Measurements from ENCODE around the gene R3HCC1L.

Gene R3HCC1L

DNA sequence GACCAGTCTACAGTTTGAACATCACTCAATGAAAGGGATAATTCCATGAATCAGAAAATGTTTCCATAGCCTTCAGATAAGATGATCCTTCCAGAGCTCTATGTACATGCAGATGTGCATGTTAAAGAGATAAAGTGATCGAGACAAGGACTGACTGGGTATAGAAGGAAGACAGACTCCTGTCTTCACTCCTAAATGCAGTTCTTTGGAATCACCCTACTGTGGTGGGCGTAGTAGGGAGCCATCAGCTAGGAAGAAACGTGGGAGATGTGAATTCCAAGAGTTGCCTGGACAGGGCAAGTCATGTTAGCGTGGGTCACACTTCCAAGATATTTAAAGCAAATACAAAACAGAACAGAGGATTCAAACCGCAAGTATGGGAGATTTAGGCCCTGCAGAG is 109.7 kb downstream of the R3HCC1L start:
- no peak overlapping the region for H3K4me2 ChIP-seq (ENCODE audit: low read depth, low read length, poor library complexity, severe bottlenecking)
- H3K4me3 ChIP-seq (ENCODE audit: insufficient read depth, low read length, poor library complexity, severe bottlenecking): no peak overlapping the region
- H3K36me3 ChIP-seq (ENCODE audit: low read length): peaks cover 44% of the 10 kb centered on the region
- no peaks in the 10 kb centered on the region for H3K79me2 ChIP-seq (ENCODE audit: insufficient read depth, low read length)
- TF ChIP-seq, protein P1, sequence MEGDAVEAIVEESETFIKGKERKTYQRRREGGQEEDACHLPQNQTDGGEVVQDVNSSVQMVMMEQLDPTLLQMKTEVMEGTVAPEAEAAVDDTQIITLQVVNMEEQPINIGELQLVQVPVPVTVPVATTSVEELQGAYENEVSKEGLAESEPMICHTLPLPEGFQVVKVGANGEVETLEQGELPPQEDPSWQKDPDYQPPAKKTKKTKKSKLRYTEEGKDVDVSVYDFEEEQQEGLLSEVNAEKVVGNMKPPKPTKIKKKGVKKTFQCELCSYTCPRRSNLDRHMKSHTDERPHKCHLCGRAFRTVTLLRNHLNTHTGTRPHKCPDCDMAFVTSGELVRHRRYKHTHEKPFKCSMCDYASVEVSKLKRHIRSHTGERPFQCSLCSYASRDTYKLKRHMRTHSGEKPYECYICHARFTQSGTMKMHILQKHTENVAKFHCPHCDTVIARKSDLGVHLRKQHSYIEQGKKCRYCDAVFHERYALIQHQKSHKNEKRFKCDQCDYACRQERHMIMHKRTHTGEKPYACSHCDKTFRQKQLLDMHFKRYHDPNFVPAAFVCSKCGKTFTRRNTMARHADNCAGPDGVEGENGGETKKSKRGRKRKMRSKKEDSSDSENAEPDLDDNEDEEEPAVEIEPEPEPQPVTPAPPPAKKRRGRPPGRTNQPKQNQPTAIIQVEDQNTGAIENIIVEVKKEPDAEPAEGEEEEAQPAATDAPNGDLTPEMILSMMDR (IDR thresholded peaks at IDR 0.05; ENCODE audit: insufficient read depth, low read length, poor library complexity, severe bottlenecking): no peak
- TF ChIP-seq EZH2phosphoT487 (conservative IDR thresholded peaks at IDR 0.05; ENCODE audit: low read length): no peak
- H3K27me3 ChIP-seq (ENCODE audit: low read length): no peaks in the 10 kb centered on the region
- H4K20me1 ChIP-seq (ENCODE audit: low read depth, low read length): no peaks in the 10 kb centered on the region
- no peaks in the 10 kb centered on the region for H3K9me3 ChIP-seq (ENCODE audit: insufficient read depth, low read length)
- H3K27ac ChIP-seq (ENCODE audit: low read depth, low read length): no peak overlapping the region
- no peaks in the 10 kb centered on the region for H3K9me2 ChIP-seq (replicated peaks; ENCODE audit: insufficient read depth, low read length)
- H2AFZ ChIP-seq (ENCODE audit: low read depth, low read length, severe bottlenecking): no peak overlapping the region
- H3K9ac ChIP-seq (ENCODE audit: low read length): no peak overlapping the region
- no peaks in the 10 kb centered on the region; the same call in 1 of the 2 replicates for H3F3A ChIP-seq (ENCODE audit: insufficient read depth)

DNA sequence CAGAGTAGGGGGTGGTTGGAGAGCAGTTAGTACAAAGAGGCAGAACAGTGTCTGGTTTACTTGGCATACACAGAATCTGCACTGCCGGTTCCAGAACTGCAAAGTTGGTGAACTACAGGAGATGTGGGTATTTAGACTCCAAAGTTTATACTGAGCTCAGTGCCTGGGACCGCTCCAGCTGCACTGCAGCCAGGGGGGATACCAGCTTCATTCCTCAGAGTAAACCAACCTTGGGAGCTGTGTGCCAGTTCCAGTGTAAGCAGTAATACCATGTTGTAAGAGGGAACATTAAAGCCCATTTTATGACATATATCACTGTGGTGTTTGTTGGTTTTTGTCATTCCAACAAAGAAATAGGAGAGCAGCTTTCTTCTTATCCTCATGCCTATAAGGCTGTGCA is 110.1 kb downstream of the R3HCC1L start:
- no peak overlapping the region for H3K9ac ChIP-seq (ENCODE audit: low read length)
- H3K9me3 ChIP-seq (ENCODE audit: insufficient read depth, low read length): no peaks in the 10 kb centered on the region
- no peaks in the 10 kb centered on the region for H4K20me1 ChIP-seq (ENCODE audit: low read depth, low read length)
- H2AFZ ChIP-seq (ENCODE audit: low read depth, low read length, severe bottlenecking): no peak overlapping the region
- H3K4me3 ChIP-seq (ENCODE audit: insufficient read depth, low read length, poor library complexity, severe bottlenecking): no peak overlapping the region
- no peak overlapping the region for H3K27ac ChIP-seq (ENCODE audit: low read depth, low read length)
- TF ChIP-seq EZH2phosphoT487 (conservative IDR thresholded peaks at IDR 0.05; ENCODE audit: low read length): no peak
- TF ChIP-seq, protein P1 (IDR thresholded peaks at IDR 0.05; ENCODE audit: insufficient read depth, low read length, poor library complexity, severe bottlenecking): no peak
- H3K36me3 ChIP-seq (ENCODE audit: low read length): peaks cover 44% of the 10 kb centered on the region
- H3K4me2 ChIP-seq (ENCODE audit: low read depth, low read length, poor library complexity, severe bottlenecking): no peak overlapping the region
- no peaks in the 10 kb centered on the region; the same call in 1 of the 2 replicates for H3F3A ChIP-seq (ENCODE audit: insufficient read depth)
- H3K27me3 ChIP-seq (ENCODE audit: low read length): no peaks in the 10 kb centered on the region
- H3K9me2 ChIP-seq (replicated peaks; ENCODE audit: insufficient read depth, low read length): no peaks in the 10 kb centered on the region
- H3K79me2 ChIP-seq (ENCODE audit: insufficient read depth, low read length): no peaks in the 10 kb centered on the region

DNA sequence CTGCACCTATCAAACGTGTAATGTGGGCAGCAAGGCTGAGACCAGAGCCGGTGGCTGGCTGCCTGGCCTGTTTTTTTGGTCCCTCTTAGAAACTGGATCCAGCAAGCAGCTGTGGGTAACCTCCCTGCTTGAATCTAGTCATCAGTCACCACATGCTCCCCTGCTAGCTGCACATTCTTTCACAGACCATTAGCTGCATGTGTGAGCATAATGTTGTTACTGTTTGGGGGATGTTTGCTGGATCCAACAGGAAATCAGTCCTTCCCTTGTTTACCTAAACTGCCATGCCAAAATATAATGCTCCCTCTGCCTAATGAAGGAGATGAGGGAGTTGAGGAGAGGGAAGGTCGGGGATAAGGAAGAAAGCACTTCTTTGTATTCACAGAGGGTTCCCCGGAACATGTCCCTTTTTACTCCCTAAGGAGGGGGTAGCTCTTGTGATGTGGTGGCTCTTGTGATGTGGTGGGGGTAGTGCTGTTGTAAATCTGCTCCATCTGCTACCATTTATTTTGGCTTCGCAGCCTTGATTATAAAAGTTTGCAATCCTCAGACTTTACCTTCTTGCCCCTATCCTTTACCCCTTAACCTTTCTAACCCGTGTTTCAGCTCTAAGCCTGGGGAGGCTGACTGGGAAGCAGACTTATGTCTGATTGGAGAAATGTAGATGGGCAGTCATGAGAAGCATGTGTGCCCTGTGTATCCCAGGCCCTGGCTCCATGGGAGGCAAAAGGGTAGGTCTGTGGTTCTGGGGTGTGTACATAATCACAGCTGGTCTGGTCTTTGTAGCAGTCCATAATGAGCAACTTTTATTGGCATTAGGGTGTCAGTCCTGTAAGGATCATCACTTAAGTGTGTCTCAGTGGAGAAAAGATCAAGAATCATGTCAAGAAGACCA is 112.7 kb downstream of the R3HCC1L start:
- Histone ChIP-seq H3K9ac (ENCODE audit: low read length) (no peak overlapping the region), H3K4me3 (ENCODE audit: insufficient read depth, low read length, poor library complexity, severe bottlenecking) (no peak overlapping the region), H3K36me3 (ENCODE audit: low read length) (peaks cover 33% of the 10 kb centered on the region), H3F3A (ENCODE audit: insufficient read depth) (no peaks in the 10 kb centered on the region), H3K9me2 (replicated peaks; ENCODE audit: insufficient read depth, low read length) (no peaks in the 10 kb centered on the region), H3K9me3 (ENCODE audit: insufficient read depth, low read length) (no peaks in the 10 kb centered on the region), H4K20me1 (ENCODE audit: low read depth, low read length) (no peaks in the 10 kb centered on the region), H3K27me3 (ENCODE audit: low read length) (no peaks in the 10 kb centered on the region), H3K4me2 (ENCODE audit: low read depth, low read length, poor library complexity, severe bottlenecking) (no peak overlapping the region), H3K79me2 (ENCODE audit: insufficient read depth, low read length) (no peaks in the 10 kb centered on the region), H2AFZ (ENCODE audit: low read depth, low read length, severe bottlenecking) (no peak overlapping the region), H3K27ac (ENCODE audit: low read depth, low read length) (no peak overlapping the region)
- TF ChIP-seq, protein P1 (IDR thresholded peaks at IDR 0.05; ENCODE audit: insufficient read depth, low read length, poor library complexity, severe bottlenecking): no peak
- no peak for TF ChIP-seq EZH2phosphoT487 (conservative IDR thresholded peaks at IDR 0.05; ENCODE audit: low read length)
